Brain microvascular endothelial cell (primary cell): ENCODE data around the gene SMC1B.
"Not testable (repeated sequence)": the region's sequence is repeated elsewhere in the genome, so short reads cannot be mapped to it uniquely, and the experiment has no call there.

ENCODE experiments used
- DNase-seq: peaks from one replicate; pipeline ENCODE4 v3.0.0-alpha.2; 2020
- H3K27ac ChIP-seq: fragments of 250-450 bp; sonication (Bioruptor Pico); 2 replicates; pipeline ENCODE4 v1.5.1; 2020; ENCODE audit warnings: mild to moderate bottlenecking, moderate library complexity
- H3K27me3 ChIP-seq: fragments of 250-450 bp; sonication (Bioruptor Pico); replicated peaks from 2 replicates; pipeline ENCODE4 v1.5.1; 2020; ENCODE audit warnings: mild to moderate bottlenecking
- H3K36me3 ChIP-seq: fragments of 250-450 bp; sonication (Bioruptor Pico); replicated peaks from 2 replicates; pipeline ENCODE4 v1.5.1; 2020; ENCODE audit warnings: mild to moderate bottlenecking
- H3K4me3 ChIP-seq: 2 replicates; pipeline ENCODE4 v1.5.1; 2011; ENCODE audit warnings: low read depth, mild to moderate bottlenecking, control low read depth, low read length, moderate library complexity
- in situ Hi-C: cut with HindIII; loops from 2 replicates; pipeline ENCODE4 v1.10.0; 2017; ENCODE audit warnings: low sequenced_read_pairs, low pct_ligation_motif_present
- TF ChIP-seq, protein P1 (sequence below): IDR thresholded peaks from 2 replicates; pipeline ENCODE4 v1.5.1; 2011; ENCODE audit warnings: low read depth, mild to moderate bottlenecking, moderate library complexity, low read length, control low read depth, inconsistent platforms; ENCODE audit errors: missing control alignments

SMC1B gene

DNA sequence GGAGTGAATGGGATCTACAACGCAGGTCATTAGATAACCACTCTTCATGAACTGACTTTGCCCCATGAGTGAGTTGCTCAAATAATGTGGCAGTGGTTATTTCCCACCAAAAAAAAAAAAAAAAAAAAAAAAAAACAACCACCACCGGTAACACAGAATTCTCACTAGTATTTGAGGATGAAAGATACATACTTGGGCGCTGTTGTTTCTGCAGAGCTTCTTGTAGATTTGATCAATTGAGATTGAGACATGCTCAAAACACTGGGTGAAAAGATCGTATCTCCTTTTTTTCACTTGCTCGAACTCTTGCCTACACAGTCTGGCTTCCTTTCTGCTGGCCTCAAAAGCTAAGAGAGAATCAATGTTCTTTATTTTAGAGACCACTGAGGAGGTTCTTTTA, 59.6 kb downstream of the SMC1B start:
- H3K27me3 ChIP-seq, result no peaks in the 10 kb centered on the region

DNA sequence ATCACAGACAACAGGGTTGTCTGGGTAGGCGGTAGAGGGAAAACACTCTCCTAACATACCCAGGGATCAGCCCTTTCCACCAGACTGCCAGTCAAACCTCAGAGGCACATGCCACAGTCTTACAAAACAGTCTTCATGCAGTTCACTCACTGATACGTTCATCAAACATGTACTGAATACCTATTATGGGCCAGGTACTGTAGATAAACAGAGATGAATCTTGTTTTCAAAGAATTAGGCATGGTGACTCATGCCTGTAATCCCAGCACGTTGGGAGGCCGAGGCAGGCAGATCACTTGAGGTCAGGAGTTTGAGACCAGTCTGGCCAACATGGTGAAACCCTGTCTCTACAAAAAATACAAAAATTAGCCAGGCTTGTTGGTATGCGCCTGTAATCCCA, 60.6 kb downstream of the SMC1B start:
- H3K4me3 ChIP-seq, H3K27me3 ChIP-seq, in situ Hi-C loops, H3K36me3 ChIP-seq, H3K27ac ChIP-seq, DNase-seq: not testable (repeated sequence)

More for the DNA sequence above, 59.6 kb downstream of the SMC1B start:
- H3K4me3 ChIP-seq, result no peak overlapping the region
- TF ChIP-seq, protein P1, sequence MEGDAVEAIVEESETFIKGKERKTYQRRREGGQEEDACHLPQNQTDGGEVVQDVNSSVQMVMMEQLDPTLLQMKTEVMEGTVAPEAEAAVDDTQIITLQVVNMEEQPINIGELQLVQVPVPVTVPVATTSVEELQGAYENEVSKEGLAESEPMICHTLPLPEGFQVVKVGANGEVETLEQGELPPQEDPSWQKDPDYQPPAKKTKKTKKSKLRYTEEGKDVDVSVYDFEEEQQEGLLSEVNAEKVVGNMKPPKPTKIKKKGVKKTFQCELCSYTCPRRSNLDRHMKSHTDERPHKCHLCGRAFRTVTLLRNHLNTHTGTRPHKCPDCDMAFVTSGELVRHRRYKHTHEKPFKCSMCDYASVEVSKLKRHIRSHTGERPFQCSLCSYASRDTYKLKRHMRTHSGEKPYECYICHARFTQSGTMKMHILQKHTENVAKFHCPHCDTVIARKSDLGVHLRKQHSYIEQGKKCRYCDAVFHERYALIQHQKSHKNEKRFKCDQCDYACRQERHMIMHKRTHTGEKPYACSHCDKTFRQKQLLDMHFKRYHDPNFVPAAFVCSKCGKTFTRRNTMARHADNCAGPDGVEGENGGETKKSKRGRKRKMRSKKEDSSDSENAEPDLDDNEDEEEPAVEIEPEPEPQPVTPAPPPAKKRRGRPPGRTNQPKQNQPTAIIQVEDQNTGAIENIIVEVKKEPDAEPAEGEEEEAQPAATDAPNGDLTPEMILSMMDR, result no peak
- DNase-seq, result no peak
- in situ Hi-C loops, result no loop called here
- H3K27ac ChIP-seq, result no peak overlapping the region
- H3K36me3 ChIP-seq, result no peaks in the 10 kb centered on the region

DNA sequence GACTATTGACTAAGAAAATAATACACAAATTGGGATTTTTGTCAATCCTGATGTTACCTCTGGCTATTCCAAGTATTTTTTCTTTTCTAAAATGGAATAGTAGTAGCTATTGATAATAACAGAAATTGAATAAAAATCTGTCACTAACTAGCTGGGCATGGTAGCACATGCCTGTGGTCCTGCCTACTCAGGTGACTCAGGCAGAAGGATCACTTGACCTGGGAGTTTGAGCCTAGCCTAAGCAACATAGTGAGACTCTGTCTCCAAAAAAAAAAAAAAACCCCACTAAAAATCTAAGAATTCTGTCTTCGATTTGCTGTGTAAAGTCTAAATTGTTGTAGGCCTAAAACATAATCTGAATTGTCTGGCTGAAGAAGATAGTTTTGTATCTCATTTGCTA, 61.4 kb downstream of the SMC1B start:
- H3K27me3 ChIP-seq, result no peaks in the 10 kb centered on the region
- no peak for DNase-seq
- in situ Hi-C loops, result no loop called here
- H3K27ac ChIP-seq, result no peak overlapping the region
- TF ChIP-seq, protein P1, result no peak
- H3K4me3 ChIP-seq, result no peak overlapping the region
- no peaks in the 10 kb centered on the region for H3K36me3 ChIP-seq

DNA sequence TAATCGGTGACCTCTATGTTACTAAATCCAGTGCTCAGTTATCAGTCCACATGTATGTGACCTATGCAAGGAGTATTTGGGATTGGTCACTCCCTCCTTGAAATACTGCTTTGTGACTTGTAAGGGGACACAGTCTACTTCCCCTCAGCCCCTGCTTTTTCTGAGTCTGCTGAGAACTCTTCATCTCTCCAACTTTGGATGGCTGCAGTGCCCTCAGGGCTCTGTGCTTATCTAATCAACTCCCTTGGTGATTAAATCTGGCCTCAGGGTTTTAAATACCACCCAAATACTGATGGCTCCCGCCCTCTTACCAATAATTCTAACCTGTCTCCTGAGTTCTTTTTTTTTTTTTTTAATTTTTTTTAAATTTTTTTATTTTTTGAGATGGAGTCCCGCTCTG, 63.5 kb downstream of the SMC1B start:
- no peak for DNase-seq
- TF ChIP-seq, protein P1, result no peak
- Histone ChIP-seq H3K4me3 (no peak overlapping the region), H3K36me3 (no peaks in the 10 kb centered on the region), H3K27ac (no peak overlapping the region), H3K27me3 (no peaks in the 10 kb centered on the region)
- in situ Hi-C loops, result no loop called here

DNA sequence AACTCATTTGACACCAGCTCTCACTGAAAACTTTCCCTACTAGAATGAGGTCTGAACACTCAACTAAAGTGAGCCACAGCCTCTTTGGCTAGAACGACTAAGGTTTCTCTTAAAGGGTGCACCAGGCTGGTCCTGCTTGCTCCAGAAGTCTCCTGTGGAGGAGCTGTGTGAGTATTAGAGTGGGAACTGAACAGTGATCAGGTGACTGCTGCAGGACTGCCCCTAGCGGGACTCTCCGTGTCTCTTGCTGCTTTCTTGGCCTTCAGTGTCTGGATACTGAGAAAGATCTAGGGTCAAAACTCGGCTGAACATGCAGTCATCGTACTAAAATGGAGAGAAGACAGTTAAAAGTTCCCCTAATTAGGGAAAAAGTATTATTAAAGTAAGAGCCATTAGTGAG, 69.1 kb downstream of the SMC1B start:
- no peak for DNase-seq
- in situ Hi-C loops, result no loop called here
- Histone ChIP-seq H3K4me3 (no peak overlapping the region), H3K27ac (no peak overlapping the region), H3K27me3 (no peaks in the 10 kb centered on the region), H3K36me3 (peaks cover 6% of the 10 kb centered on the region)
- TF ChIP-seq, protein P1, result peak; percentile 47

DNA sequence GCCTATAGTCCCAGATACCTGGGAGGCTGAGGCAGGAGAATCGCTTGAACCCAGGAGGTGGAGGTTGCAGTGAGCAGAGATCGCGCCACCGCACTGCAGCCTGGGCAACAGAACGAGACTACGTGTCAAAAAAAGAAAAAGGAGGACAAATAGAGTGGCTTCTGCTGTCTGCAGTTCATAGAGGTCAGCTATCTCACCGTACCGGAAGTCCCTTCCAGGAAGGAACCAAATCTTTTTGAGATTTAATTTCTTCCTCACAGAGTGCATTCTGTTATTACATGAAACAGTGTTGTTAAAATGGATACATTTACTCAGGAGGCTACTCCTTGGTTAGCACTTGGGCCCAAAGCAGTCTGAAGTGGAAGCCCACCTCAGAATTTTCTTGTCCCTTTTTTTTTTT, 70.3 kb downstream of the SMC1B start:
- no peak for DNase-seq
- in situ Hi-C loops, result no loop called here
- H3K4me3 ChIP-seq, result no peak overlapping the region
- no peak overlapping the region for H3K27ac ChIP-seq
- TF ChIP-seq, protein P1, result no peak
- H3K36me3 ChIP-seq, result peaks cover 8% of the 10 kb centered on the region
- H3K27me3 ChIP-seq, result no peaks in the 10 kb centered on the region
